C4-2B (cell line): ENCODE data around the gene CDH23.

Experiments
- CTCF ChIP-seq: fragments of 450-650 bp; conservative IDR thresholded peaks from 2 replicates; pipeline ENCODE4 v1.5.1; 2017; ENCODE audit warnings: mild to moderate bottlenecking
- ZFX ChIP-seq: fragments of 450-650 bp; IDR thresholded peaks from 2 replicates; pipeline ENCODE4 v1.6.1; 2017

GRCh38 chr10:71780156-71780555 is 383.4 kb downstream of the CDH23 start:
- TF ChIP-seq CTCF (no peak), ZFX (no peak)
